NOMO-1 treated with DMSO at 0.1 percent for 48 hours (cell line): ENCODE measurements around the gene PPP1R3D.
"Not testable (repeated sequence)": the region's sequence is repeated elsewhere in the genome, so short reads cannot be mapped to it uniquely, and the experiment has no call there.

ENCODE experiments used
- DNase-seq: peaks from one replicate; lab custom pipeline; 2025; ENCODE audit not compliant: unreplicated experiment; lab: John Stamatoyannopoulos, UW

The PPP1R3D gene

GRCh38 chr20:59925899-59926298 lies 14.2 kb downstream of the PPP1R3D start:
- DNase-seq = no peak

- DNase-seq = no peak
These were observed 14.7 kb downstream of the PPP1R3D start for GRCh38 chr20:59925359-59925758.

GRCh38 chr20:59923514-59923913 lies 16.6 kb downstream of the PPP1R3D start:
- no peak for DNase-seq

- no peak for DNase-seq
These were observed 19.2 kb downstream of the PPP1R3D start for GRCh38 chr20:59920944-59921343.

GRCh38 chr20:59912609-59913008 lies 27.5 kb downstream of the PPP1R3D start:
- DNase-seq = no peak

- no peak for DNase-seq
These were observed 29.1 kb downstream of the PPP1R3D start for GRCh38 chr20:59911041-59911440.

GRCh38 chr20:59908855-59909254 lies 31.2 kb downstream of the PPP1R3D start:
- DNase-seq = no peak

- DNase-seq = no peak
These were observed 36.5 kb downstream of the PPP1R3D start for GRCh38 chr20:59903621-59904020.

GRCh38 chr20:59902470-59902869 lies 37.6 kb downstream of the PPP1R3D start:
- DNase-seq = no peak

GRCh38 chr20:59895908-59896307 lies 44.2 kb downstream of the PPP1R3D start:
- DNase-seq = no peak

GRCh38 chr20:59891581-59891980 lies 48.5 kb downstream of the PPP1R3D start:
- DNase-seq = no peak

GRCh38 chr20:59890035-59890434 lies 50.1 kb downstream of the PPP1R3D start:
- DNase-seq = not testable (repeated sequence)

- DNase-seq = no peak
These were observed 52.1 kb downstream of the PPP1R3D start for GRCh38 chr20:59888050-59888449.
